HuH-7.5 (cell line): ENCODE results near the gene NQO2.
"Not testable (repeated sequence)": the region's sequence is repeated elsewhere in the genome, so short reads cannot be mapped to it uniquely, and the experiment has no call there.

ENCODE experiments used
- DNase-seq: peaks from one replicate; pipeline ENCODE4 v3.0.0; 2011; ENCODE audit warnings: low spot score

Gene NQO2

GRCh38 chr6:2970034-2970685 is 29.5 kb upstream of the NQO2 start:
- DNase-seq, result no peak

DNA sequence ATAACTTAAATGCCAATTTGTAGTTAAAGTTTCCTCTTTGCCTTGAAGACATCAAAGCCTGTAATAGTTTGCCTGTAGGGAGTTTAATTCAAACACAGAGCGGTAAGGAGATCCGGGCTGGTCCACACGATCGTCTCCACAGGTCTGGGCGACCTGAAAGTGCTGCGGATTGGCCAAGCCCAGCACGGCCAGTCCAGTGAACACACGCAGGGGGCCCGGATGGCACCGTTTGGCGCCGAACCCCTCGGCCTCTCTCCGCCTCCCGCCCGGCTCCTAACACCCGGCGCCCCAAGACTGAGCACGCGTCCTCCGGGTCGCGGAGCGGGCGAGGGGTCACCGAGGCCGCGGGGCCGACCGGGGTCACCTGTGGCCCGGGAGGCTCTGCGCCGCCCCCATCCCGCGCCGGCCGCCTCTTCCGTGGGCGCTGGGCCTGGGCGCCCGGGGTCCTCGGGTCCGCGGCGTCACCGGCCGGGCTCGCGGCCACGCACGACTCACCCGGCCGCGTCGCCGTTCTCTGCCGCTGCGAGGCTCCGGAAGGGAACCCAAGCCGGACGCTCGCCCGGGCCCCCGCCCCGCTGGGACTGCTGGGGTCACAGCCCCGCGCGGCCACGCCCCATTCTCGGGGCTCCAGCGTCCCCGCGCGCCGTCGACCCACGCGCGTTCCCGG is 28.8 kb upstream of the NQO2 start:
- DNase-seq, result peak; percentile 52

GRCh38 chr6:2971420-2972218 is 28.1 kb upstream of the NQO2 start, which contains the start of gene SERPINB6:
SERPINB6 (minus strand) TSS chr6:2971567; CDS start chr6:2959332, 12,235 bp downstream.
- DNase-seq, result peak; percentile 35

DNA sequence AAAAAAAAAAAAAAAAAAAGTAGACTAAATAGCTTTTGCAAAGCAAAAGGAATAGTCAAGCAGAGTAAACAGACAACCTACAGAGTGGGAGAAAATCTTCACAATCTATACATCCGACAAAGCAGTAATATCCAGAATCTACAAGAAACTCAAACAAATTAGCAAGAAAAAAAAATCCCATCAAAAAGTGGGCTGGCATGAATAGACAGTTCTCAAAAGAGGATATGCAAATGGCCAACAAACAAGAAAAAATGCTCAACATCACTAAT is 27.5 kb upstream of the NQO2 start:
- not testable (repeated sequence) for DNase-seq

DNA sequence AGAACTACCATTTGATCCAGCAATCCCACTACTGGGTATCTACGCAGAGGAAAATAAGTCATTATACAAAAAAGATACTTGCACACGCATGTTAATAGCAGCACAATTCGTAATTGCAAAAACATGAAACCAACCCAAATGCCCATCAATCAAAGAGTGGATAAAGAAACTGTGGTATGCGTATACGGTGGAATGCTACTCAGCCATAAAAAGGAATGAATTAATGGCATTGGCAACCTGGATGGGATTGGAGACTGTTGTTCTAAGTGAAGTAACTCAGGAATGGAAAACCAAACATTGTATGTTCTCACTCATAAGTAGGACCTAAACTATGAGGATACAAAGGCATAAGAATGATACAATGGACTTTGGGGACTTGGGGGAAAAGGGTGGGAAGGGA is 27.0 kb upstream of the NQO2 start:
- not testable (repeated sequence) for DNase-seq

GRCh38 chr6:2973180-2973579 is 26.5 kb upstream of the NQO2 start:
- DNase-seq, result not testable (repeated sequence)

- no peak for DNase-seq
Measured at GRCh38 chr6:2973676-2974075, 26.0 kb upstream of the NQO2 start.

DNA sequence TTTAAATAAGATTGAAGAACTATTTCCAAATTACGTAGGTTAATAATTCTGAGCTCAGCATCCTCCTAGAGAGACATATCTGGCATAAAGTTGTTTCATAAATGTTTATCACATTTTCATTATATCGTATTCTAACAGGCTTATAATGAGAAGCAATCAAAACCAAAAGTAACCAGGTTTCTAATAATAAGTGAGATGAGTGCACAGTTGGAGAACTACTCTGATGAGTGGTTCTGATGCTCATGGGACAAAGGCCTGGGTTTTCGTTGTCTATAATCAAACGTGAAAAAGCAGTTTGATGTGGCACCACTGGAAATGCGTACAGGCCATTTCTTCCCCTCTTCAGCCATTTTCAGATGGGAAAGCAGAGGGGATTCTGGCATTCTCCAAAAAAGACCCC is 23.6 kb upstream of the NQO2 start:
- DNase-seq, result no peak

DNA sequence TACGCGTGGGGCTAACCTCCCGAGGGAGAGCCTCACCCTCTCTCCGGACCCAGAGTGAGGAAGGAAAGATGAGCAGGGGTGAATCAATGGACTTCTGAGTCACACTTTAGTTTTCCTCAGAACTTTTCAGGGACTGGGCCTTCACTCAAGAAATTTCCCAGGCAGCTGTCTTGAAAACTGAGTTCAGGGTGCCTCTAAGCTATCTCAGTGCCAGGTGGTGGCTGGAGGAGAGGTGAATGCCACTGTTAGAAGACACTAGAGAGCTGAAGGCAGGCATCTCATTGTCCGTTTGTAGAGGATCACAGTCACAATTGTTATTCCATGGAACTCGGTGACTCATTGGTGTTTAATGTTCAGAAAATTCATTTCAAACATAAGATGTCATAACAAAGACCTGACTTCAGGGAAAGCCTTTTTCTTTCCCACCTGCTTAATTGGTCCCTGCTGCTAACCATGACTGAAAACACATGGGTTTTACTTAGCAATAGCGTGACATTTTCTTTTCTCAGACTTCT is 23.1 kb upstream of the NQO2 start:
- DNase-seq, result no peak

- no peak for DNase-seq
Measured at GRCh38 chr6:2977290-2977689, 22.4 kb upstream of the NQO2 start.

DNA sequence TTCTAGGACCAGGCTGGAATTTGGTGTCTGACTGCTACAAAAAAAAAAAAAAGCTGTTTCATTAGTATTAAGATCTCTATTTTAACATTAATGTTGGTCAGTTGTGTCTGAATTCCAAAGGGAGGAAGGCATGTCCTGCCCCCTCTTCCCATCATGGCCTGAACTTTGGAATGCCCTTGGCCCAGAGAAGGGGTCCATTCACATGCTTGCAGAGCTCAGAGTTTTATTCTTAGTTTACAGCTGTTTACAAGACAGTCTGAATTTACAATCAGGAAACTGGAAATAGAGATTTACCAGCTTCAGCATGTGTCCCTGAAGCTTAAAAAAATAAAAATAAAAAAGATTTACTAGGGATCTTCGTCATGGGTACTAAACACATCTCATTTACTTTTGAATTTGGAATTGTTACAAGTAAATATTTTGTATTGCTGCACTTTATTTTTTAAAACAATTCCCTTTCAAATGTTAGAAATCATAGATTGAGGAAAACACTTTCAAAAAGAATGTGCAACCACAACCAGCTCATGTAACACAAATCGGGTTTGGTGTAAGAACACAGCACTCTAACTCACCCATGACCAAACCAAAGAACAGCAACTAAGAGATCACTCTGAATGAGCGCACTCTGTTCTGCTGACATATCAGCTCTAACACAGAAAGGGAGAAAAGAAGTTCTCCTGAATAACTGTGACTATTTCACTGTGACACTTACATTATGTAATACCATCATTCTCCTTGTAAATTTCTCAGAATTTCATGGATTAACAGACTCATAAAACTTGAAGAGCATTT is 21.7 kb upstream of the NQO2 start:
- no peak for DNase-seq

- DNase-seq, result no peak
Measured at GRCh38 chr6:2978923-2979322, 20.8 kb upstream of the NQO2 start.

- DNase-seq, result no peak
Measured at GRCh38 chr6:2979819-2980464, 19.8 kb upstream of the NQO2 start.

DNA sequence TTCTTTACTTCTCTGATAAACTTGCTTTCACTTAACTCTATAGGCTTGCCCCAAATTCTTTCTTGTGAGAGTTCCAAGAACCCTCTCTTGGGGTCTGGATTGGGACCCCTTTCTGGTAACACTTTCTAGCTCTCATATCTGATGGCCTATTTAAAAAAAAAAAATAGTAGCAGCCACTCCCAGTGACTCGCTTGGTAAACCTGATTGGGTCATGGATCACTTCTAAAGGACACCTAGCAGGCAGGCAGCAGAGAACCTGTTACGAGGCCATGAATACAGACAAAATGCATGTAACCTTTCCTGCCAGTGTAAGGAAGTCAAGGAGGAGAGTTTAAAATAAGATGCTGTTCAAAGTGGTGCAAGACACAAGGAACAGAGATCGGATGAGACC is 19.2 kb upstream of the NQO2 start:
- DNase-seq, result no peak

- DNase-seq, result no peak
Measured at GRCh38 chr6:2982426-2983117, 17.1 kb upstream of the NQO2 start.

GRCh38 chr6:2984738-2985406 is 14.8 kb upstream of the NQO2 start:
- no peak for DNase-seq

DNA sequence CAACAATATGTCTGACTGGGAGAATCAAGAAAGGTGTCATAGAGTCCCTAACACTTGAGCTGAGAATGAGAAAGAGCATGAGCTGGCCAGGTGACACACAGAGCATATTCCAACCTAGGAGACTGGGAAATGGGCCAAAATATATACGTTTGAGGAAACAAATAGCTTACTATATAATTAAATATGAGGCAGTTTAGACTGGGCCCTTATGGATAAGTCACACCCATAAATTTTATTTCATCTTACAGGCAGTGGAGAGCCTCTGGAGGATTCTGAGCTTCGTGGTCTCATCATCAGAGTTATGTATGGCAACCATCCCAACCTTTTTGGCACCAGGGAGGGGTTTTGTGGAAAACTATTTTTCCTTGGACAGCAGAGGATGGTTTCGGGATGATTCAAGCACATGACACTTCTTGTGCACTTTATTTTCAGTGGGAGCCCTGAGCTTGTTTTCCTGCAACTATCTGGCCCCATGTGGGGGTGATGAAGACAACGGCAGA is 12.9 kb upstream of the NQO2 start:
- DNase-seq, result no peak

DNA sequence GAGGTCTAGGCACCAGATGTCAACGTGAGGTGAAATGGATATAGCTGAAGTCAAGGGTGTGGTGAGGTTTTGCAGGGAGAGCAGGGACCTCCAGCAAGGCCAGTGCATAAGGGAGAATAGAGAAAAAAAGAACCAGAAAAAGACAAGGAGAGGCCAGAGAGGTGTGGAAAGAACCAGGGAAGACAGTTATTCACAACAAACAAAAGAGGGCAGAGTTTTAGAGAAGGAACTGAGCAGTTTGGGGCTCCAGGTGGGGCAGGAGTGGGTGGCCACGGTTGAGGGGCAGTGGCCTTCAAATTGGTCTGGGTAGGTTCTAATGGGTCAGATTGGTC is 11.6 kb upstream of the NQO2 start:
- no peak for DNase-seq

GRCh38 chr6:2988426-2989331 is 11.0 kb upstream of the NQO2 start:
- peak; percentile 42 for DNase-seq
